GM18508 (cell line): Measurements from ENCODE around the gene GXYLT1.
"Not testable (repeated sequence)": the region's sequence is repeated elsewhere in the genome, so short reads cannot be mapped to it uniquely, and the experiment has no call there.

Source experiments
- ATAC-seq: cut with Tn5 transposase; IDR thresholded peaks from one replicate; pipeline ENCODE4 v1.9.1; 2021; ENCODE audit warnings: moderate number of reproducible peaks; ENCODE audit not compliant: insufficient read depth, unreplicated experiment

Gene GXYLT1

GRCh38 chr12:42145552-42146215, 1.0 kb upstream of the GXYLT1 start:
- ATAC-seq = no peak

DNA sequence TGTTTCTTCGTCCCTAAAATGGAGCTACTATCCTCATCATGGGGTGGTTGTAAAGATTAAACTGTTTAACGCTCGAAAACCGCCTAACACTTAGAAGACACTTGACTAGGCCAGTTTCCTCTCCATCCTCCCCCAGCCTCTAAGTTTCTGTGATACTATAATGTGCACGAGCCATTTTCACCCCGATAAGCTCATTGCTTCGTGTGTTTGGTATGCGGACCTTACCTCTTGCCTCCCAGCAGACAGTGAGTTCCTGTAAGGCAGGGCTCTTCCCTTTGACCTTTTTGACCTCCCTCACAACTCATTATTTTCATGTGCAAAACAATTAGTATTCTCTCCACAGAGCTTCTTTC, 499 bp upstream of the GXYLT1 start:
- no peak for ATAC-seq

GRCh38 chr12:42144158-42144407, 591 bp downstream of the GXYLT1 start:
- ATAC-seq = peak; percentile 1

DNA sequence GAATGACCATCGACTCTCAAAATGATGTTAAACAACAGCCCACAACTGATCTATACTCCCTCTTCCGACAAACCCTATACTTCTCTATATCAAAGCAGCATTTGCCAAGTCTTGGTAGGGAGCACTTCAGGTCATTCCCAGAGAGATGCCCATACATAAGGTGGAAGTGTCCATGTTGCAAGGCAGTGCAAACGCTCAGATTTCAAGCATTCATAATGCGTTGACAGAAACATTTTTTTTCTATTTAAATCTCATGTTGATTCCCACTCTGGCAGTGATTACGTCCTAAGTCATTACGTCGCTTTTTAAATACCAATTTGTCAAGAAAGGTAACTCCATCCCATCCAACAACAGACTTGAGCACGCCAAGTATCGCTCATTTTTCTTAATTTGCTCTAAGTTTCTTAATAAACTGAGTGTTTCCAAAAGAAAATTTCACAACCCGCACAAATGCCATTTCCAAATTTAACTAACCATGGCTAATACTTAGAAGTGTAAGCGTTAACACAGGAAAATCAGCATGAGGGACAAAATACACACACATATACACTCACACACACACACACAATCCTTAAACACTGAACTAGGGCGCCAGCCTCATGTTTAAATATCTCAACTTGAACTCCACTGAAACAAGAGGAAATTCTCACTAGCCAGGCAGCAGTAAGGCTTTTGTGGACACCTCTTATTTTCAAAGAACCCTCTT, 1.1 kb downstream of the GXYLT1 start:
- peak; percentile 2 for ATAC-seq

- ATAC-seq = no peak
Observed at GRCh38 chr12:42141981-42142606, 2.6 kb downstream of the GXYLT1 start.

GRCh38 chr12:42140901-42141300, 3.8 kb downstream of the GXYLT1 start:
- ATAC-seq = no peak

DNA sequence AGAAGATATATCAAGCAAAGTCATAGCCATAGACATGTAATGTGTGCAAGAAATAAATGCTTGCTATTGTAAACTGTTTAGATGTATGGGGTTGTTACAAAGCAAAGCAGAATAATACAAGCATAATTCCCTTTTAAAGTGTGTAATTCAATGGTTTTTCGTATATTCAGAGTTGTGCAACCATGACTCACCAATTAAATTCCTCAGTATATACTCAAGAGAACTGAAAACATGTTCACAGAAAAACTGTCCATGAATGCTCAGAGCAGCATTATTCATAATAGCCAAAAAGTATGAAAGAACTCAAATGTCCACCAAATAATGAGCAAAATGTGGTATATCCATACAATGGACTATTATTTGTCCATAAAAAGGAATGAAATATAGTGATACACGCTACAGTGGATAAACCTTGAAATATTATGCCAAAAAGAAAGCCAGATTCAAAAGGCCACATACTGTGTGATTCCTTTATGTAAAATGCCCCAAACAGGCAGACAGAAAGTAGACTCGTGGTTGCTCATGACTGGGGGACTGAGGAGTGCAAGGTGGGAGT, 9.3 kb downstream of the GXYLT1 start:
- ATAC-seq = no peak

- no peak for ATAC-seq
Observed at GRCh38 chr12:42130672-42131402, 13.8 kb downstream of the GXYLT1 start.

DNA sequence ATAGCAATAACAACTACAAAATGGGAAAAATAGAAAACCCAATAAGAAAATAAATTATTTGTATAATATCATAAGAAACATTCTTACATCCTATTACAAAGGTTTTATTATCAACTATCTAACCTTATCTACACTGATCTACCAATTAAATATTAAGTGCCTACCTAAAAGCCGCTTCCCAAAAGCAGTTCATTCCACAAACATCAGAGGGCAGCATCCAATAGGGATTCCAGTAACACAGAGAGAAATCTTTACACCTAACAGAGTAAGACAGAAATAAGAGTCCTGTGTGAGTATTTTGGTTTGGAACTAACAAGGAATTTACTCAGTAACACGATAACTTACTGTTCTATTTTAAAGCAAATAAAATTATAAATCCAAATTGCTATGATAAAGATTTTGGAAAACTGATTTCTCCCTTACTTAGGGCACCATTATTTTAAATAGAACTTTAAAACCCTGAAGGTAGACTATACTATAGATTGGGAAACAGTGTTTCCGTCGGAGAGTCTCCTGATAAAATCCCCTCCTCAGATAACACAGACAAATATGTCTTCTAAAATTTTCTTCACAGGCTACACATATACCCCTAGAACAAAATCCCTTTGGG, 15.0 kb downstream of the GXYLT1 start:
- no peak for ATAC-seq

DNA sequence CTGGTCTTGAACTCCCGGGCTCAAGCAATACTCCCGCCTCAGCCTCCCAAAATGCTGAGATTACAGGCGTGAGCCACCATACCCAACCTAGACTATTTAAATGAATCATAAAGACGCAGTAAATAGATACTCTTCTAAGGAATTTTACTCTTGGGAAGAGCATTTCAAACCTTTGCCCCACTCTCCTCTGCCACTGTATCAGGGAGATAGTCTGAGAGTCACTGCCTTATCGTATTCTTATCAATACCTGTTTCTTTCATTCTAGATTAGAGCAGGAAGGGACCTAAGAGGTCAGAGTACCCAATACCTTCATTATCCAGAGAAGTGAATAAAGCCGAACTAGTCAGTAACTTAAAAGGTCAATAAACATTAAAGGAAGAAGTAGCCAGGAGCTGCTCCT, 15.8 kb downstream of the GXYLT1 start:
- ATAC-seq = no peak

- ATAC-seq = no peak
Observed at GRCh38 chr12:42128327-42128726, 16.3 kb downstream of the GXYLT1 start.

DNA sequence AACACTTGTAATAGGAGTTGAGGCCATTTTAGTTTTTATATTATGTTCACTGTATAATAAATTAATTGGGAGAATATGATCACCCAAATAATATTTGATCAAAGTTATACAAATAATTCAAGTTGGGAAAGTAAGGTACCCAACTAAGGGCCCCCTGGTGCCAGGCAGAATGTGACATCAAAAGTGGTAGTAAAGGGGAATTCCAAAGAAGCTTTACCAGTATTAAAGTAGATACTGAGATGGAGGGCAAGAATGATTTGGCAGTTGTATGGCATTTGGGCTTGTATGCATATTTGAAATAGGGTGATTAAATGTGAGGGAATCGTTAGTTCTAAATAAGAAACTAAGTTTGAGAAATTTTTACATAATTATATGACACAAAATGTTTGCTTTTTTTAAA, 17.7 kb downstream of the GXYLT1 start:
- peak; percentile 39 for ATAC-seq

DNA sequence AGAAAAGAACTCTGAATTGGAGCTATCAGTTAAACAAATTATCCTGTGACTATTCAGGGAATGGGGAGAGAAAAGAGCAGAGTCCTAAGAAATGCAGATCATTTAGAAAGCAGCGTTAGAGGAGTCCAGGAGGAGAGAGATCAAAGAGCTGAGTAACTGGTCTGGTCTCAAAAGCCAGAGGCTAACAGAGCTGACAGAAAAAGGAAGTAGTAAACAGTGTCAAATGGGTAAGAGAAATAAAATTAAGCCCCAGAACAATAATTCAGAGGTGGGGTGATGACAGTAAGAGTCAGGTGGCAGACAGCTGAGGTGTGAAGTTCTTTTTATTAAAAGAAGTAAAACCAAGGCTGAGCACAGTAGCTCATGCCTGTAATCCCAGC, 19.3 kb downstream of the GXYLT1 start:
- no peak for ATAC-seq

GRCh38 chr12:42124764-42125387, 19.8 kb downstream of the GXYLT1 start:
- no peak for ATAC-seq

- no peak for ATAC-seq
Observed at GRCh38 chr12:42119085-42119633, 25.5 kb downstream of the GXYLT1 start.

DNA sequence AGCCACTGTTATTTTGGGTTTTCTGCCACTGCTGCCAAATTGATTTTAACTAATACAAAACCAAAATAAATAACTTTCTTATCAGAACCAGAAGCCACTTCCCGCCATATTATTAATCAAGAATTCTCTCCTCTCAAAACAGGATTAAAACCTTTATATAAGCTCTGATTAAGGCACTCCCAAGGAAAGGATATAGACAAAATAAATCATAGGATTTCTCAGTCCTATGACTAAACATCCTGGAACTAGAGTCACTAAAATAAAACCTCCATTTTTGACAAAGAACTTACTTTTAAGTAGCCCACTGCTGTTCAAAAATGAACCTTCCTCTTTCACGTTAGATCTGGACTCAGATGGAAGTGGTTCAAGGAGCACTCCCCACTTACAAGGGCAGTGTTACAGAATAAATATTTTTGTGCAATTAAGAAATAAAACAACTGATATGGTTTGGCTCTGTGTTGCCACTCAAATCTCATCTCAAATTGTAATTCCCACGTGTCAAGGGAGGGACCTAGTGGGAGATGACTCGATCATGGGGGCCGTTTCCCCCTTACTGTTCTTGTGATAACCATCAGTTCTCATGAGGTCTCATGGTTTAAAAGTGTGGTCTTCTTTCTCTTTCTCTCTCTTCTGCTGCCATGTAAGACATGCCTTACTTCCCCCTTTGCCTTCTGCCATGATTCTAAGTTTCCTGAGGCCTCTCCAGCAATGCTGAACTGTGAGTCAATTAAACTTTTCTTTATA, 26.4 kb downstream of the GXYLT1 start:
- ATAC-seq = no peak

GRCh38 chr12:42109031-42109430, 35.6 kb downstream of the GXYLT1 start:
- no peak for ATAC-seq

DNA sequence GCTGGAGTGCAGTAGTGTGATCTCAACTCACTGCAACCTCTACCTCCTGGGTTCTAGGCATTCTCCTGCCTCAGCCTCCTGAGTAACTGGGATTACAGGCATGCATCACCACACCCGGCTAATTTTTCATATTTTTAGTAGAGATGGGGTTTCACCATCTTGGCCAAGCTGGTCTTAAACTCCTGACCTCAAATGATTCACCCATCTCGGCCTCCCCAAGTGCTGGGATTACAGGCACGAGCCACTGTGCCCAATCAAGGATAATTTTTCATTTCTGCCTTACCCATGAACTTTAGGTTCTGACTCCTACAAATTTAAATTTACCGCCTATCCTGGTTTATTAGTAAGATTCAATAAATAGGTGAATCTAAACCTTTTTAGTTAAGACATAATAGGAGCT, 37.9 kb downstream of the GXYLT1 start:
- not testable (repeated sequence) for ATAC-seq

DNA sequence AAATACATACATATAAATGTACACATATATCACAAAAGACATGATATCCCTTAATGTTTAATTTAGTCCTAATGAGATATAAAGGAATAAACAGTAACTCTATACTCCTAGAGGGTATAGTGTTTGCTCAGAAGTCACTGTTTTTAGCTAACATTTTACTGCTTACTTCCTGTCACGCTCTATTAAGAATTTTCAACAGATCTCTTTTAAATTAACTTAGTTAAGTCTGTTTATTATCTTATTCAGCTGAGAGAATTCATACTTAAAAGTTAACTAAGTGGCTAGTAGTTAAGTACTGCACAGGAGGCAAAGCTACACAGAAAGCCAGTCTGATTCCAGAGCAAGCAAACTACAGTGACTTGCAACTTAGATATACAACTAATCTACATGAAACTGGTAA, 39.9 kb downstream of the GXYLT1 start:
- ATAC-seq = no peak
